HepG2 (cell line): ENCODE data around the gene GGA2. TPM values are rescaled to one million over a fixed set of nuclear protein-coding genes. Genes with fewer than 3 reads are reported as not detected.

ENCODE experiments used
- EZH2 ChIP-seq: conservative IDR thresholded peaks from 2 replicates; pipeline ENCODE4 v1.6.1; 2012; ENCODE audit warnings: mild to moderate bottlenecking, low read depth, low read length, moderate library complexity
- GLI4 ChIP-seq: sonication (generic); formaldehyde crosslinking; IDR thresholded peaks from 2 replicates; pipeline ENCODE4 v1.5.1; 2020; ENCODE audit warnings: missing genetic modification reagents, mild to moderate bottlenecking, moderate library complexity, borderline replicate concordance
- KAT7 ChIP-seq: IDR thresholded peaks from 2 replicates; pipeline ENCODE4 v1.6.1; 2018; ENCODE audit warnings: borderline replicate concordance, missing compliant biosample characterization
- NCOA1 ChIP-seq: sonication (generic); formaldehyde crosslinking; IDR thresholded peaks from 2 replicates; pipeline ENCODE4 v1.9.0; 2021; ENCODE audit warnings: missing genetic modification reagents
- ONECUT2 ChIP-seq: sonication (generic); formaldehyde crosslinking; IDR thresholded peaks from 2 replicates; pipeline ENCODE4 v1.4.0; 2020; ENCODE audit warnings: missing genetic modification reagents
- PAX8 ChIP-seq: sonication (generic); formaldehyde crosslinking; IDR thresholded peaks from 2 replicates; pipeline ENCODE4 v1.8.0; 2022; ENCODE audit warnings: mild to moderate bottlenecking, missing genetic modification reagents, borderline replicate concordance
- PTBP1 ChIP-seq: fragments of 200-400 bp; formaldehyde crosslinking; IDR thresholded peaks from 2 replicates; pipeline ENCODE4 v1.6.1; 2018; ENCODE audit warnings: low read length, low read depth; ENCODE audit not compliant: poor library complexity, severe bottlenecking
- SETDB1 ChIP-seq: sonication (generic); formaldehyde crosslinking; IDR thresholded peaks from 2 replicates; pipeline ENCODE4 v1.5.1; 2020; ENCODE audit warnings: missing genetic modification reagents, mild to moderate bottlenecking, borderline replicate concordance
- SMARCE1 ChIP-seq: fragments of 450-650 bp; IDR thresholded peaks from 2 replicates; pipeline ENCODE4 v1.6.1; 2017; ENCODE audit warnings: borderline replicate concordance
- SRY ChIP-seq: sonication (generic); formaldehyde crosslinking; IDR thresholded peaks from 2 replicates; pipeline ENCODE4 v1.8.0; 2022; ENCODE audit warnings: mild to moderate bottlenecking, missing genetic modification reagents
- TAF1 ChIP-seq: sonication (generic); formaldehyde crosslinking; IDR thresholded peaks from 2 replicates; pipeline ENCODE4 v1.4.0; 2020; ENCODE audit warnings: missing genetic modification reagents
- ZNF431 ChIP-seq: sonication (generic); formaldehyde crosslinking; IDR thresholded peaks from 2 replicates; pipeline ENCODE4 v1.9.0; 2022; ENCODE audit warnings: missing genetic modification reagents, low read depth, mild to moderate bottlenecking, borderline replicate concordance
- ZNF672 ChIP-seq: sonication (generic); formaldehyde crosslinking; IDR thresholded peaks from 2 replicates; pipeline ENCODE4 v1.8.1; 2022; ENCODE audit warnings: missing genetic modification reagents
- ZNF713 ChIP-seq: sonication (generic); formaldehyde crosslinking; IDR thresholded peaks from 2 replicates; pipeline ENCODE4 v1.4.0; 2020; ENCODE audit warnings: mild to moderate bottlenecking, missing genetic modification reagents
- ZNF761 ChIP-seq: sonication (generic); formaldehyde crosslinking; conservative IDR thresholded peaks from 2 replicates; pipeline ENCODE4 v1.4.0; 2020; ENCODE audit warnings: mild to moderate bottlenecking, missing genetic modification reagents
- ZNF768 ChIP-seq: sonication (generic); formaldehyde crosslinking; IDR thresholded peaks from 2 replicates; pipeline ENCODE4 v1.4.0; 2020; ENCODE audit warnings: missing genetic modification reagents
- ZSCAN21 ChIP-seq: sonication (generic); formaldehyde crosslinking; IDR thresholded peaks from 2 replicates; pipeline ENCODE4 v1.8.0; 2022; ENCODE audit warnings: mild to moderate bottlenecking, missing genetic modification reagents, moderate library complexity, borderline replicate concordance
- ZSCAN29 ChIP-seq: sonication (generic); formaldehyde crosslinking; conservative IDR thresholded peaks from 2 replicates; pipeline ENCODE4 v1.4.0; 2020; ENCODE audit warnings: mild to moderate bottlenecking, missing genetic modification reagents
- polyA plus RNA-seq, 8 experiments: library from polyadenylated mRNA; depleted of rRNA in 3 of 8; stranded (reverse) in 7 of 8; unstranded in 1 of 8; fragments of >200 nt; fragmentation: Illumina TruSeq in 4 of 8; extraction: Trizol in 4 of 8; gene quantifications; 2 replicates each; pipeline versions ENCODE4 v1.2.1 to v1.2.3, GENCODE V29; 2011 to 2016; ENCODE audit warnings: low read depth in 4 of 8, missing spikeins in 1 of 8, mixed read lengths in 1 of 8; ENCODE audit not compliant: insufficient read depth in 1 of 8
- total RNA-seq, 5 experiments: library from RNA; depleted of rRNA; stranded (reverse); fragments of >200 nt; fragmentation: Illumina TruSeq; extraction: Trizol; gene quantifications; 2 replicates each; pipeline ENCODE4 v1.2.3, GENCODE V29; 2016; ENCODE audit warnings: low read depth in 1 of 5
- TF ChIP-seq, protein P1 (sequence below): sonication (generic); formaldehyde crosslinking; IDR thresholded peaks from 2 replicates; pipeline ENCODE4 v1.4.0; 2020; ENCODE audit warnings: missing genetic modification reagents
- TF ChIP-seq, protein P2 (sequence below): sonication (generic); formaldehyde crosslinking; IDR thresholded peaks from 2 replicates; pipeline ENCODE4 v1.4.0; 2020; ENCODE audit warnings: missing genetic modification reagents, borderline replicate concordance
- TF ChIP-seq, protein P3 (sequence below): sonication (generic); formaldehyde crosslinking; IDR thresholded peaks from 2 replicates; pipeline ENCODE4 v1.8.0; 2022; ENCODE audit warnings: missing genetic modification reagents, low read depth, mild to moderate bottlenecking, borderline replicate concordance
- TF ChIP-seq, protein P4 (sequence below): sonication (generic); formaldehyde crosslinking; IDR thresholded peaks from 2 replicates; pipeline ENCODE4 v1.4.0; 2020; ENCODE audit warnings: low read depth, mild to moderate bottlenecking, missing genetic modification reagents
- TF ChIP-seq, protein P5 (sequence below): IDR thresholded peaks from 2 replicates; pipeline ENCODE4 v1.6.1; 2018; ENCODE audit warnings: missing genetic modification reagents, mild to moderate bottlenecking, missing compliant biosample characterization
- TF ChIP-seq, protein P6 (sequence below): sonication (generic); formaldehyde crosslinking; IDR thresholded peaks from 2 replicates; pipeline ENCODE4 v1.4.0; 2020; ENCODE audit warnings: missing genetic modification reagents

GGA2 gene
- total and polyA plus RNA-seq, 2 of the 13 experiments (the other 11 are each of a cell fraction or from before 2014, with no cell fraction given): 51.5 to 69.8 TPM

DNA sequence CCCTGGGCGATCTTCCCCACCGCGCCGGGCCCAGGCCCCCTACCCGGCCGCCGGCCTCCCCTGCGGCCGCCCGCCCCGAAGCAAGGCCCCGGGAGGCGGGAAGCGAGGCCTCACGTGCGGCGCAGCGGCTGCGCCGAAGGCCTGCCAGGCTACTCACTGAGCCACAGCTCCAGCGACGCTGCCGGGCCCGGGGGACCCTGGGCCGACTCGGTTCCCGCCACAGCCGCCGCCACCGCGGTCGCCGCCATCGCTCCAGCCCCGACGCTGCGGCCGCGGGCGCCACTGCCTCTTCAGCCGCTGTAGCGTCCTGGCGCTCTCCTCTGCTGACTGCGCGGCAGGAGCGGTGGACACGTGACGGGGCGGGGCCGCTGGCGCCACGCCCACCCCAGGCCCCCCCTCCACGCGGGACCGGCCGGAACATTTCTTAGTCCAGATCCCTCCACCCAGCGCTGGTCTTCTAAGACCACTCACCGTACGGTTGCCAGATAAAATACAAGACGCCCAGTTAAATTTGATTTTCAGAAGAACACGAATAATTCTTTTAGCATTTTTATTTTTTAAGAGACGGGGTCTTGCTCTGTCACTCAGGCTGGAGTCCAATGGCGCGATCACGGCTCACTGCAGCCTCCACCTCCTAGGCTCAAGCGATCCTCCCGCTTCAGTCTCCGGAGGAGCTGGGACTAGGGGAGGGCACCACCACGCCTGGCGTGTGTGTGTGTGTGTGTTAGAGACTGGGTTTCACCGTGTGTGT, at the start of gene GGA2 (continued):
- peak; percentile 97 for TF ChIP-seq ZNF431 (CRISPR knock-in tag)
- no peak for TF ChIP-seq EZH2
- TF ChIP-seq, protein P1, sequence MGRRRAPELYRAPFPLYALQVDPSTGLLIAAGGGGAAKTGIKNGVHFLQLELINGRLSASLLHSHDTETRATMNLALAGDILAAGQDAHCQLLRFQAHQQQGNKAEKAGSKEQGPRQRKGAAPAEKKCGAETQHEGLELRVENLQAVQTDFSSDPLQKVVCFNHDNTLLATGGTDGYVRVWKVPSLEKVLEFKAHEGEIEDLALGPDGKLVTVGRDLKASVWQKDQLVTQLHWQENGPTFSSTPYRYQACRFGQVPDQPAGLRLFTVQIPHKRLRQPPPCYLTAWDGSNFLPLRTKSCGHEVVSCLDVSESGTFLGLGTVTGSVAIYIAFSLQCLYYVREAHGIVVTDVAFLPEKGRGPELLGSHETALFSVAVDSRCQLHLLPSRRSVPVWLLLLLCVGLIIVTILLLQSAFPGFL (CRISPR knock-in tag): peak; percentile 95; the same call in 1 of the 2 replicates
- TF ChIP-seq SETDB1 (CRISPR knock-in tag): no peak
- TF ChIP-seq SRY (CRISPR knock-in tag): peak; percentile 93; the same call in 1 of the 2 replicates
- peak; percentile 44; the same call in 1 of the 2 replicates for TF ChIP-seq ONECUT2 (CRISPR knock-in tag)
- TF ChIP-seq NCOA1 (CRISPR knock-in tag): no peak
- TF ChIP-seq ZNF713: peak; percentile 93; the same call in 1 of the 2 replicates
- TF ChIP-seq ZSCAN21 (CRISPR knock-in tag): peak; percentile 91
- peak; percentile 98 for TF ChIP-seq ZNF761 (CRISPR knock-in tag)
- TF ChIP-seq KAT7 (CRISPR knock-in tag): peak; percentile 97
- TF ChIP-seq ZSCAN29 (CRISPR knock-in tag): peak; percentile 64; the same call in 1 of the 2 replicates
- peak; percentile 94 for TF ChIP-seq TAF1
- TF ChIP-seq, protein P2, sequence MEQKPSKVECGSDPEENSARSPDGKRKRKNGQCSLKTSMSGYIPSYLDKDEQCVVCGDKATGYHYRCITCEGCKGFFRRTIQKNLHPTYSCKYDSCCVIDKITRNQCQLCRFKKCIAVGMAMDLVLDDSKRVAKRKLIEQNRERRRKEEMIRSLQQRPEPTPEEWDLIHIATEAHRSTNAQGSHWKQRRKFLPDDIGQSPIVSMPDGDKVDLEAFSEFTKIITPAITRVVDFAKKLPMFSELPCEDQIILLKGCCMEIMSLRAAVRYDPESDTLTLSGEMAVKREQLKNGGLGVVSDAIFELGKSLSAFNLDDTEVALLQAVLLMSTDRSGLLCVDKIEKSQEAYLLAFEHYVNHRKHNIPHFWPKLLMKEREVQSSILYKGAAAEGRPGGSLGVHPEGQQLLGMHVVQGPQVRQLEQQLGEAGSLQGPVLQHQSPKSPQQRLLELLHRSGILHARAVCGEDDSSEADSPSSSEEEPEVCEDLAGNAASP (CRISPR knock-in tag): peak; percentile 72; the same call in 1 of the 2 replicates
- TF ChIP-seq SMARCE1: no peak
- no peak for TF ChIP-seq ZNF672
- peak; percentile 73 for TF ChIP-seq GLI4 (CRISPR knock-in tag)
- TF ChIP-seq, protein P3, sequence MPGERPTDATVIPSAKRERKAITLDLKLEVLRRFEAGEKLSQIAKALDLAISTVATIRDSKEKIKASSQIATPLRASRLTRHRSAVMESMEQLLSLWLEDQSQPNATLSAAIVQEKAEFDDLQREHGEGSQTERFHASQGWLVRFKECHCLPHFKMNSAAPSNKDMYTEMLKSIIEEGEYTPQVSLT (CRISPR knock-in tag): no peak
- peak; percentile 84 for TF ChIP-seq ZNF768 (CRISPR knock-in tag)
- TF ChIP-seq PAX8 (CRISPR knock-in tag): peak; percentile 88; the same call in 1 of the 2 replicates
- TF ChIP-seq, protein P4, sequence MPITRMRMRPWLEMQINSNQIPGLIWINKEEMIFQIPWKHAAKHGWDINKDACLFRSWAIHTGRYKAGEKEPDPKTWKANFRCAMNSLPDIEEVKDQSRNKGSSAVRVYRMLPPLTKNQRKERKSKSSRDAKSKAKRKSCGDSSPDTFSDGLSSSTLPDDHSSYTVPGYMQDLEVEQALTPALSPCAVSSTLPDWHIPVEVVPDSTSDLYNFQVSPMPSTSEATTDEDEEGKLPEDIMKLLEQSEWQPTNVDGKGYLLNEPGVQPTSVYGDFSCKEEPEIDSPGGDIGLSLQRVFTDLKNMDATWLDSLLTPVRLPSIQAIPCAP (CRISPR knock-in tag): peak; percentile 85; the same call in 1 of the 2 replicates
- TF ChIP-seq, protein P5, sequence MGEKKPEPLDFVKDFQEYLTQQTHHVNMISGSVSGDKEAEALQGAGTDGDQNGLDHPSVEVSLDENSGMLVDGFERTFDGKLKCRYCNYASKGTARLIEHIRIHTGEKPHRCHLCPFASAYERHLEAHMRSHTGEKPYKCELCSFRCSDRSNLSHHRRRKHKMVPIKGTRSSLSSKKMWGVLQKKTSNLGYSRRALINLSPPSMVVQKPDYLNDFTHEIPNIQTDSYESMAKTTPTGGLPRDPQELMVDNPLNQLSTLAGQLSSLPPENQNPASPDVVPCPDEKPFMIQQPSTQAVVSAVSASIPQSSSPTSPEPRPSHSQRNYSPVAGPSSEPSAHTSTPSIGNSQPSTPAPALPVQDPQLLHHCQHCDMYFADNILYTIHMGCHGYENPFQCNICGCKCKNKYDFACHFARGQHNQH (CRISPR knock-in tag): peak; percentile 83
- no peak for TF ChIP-seq PTBP1
- TF ChIP-seq, protein P6, sequence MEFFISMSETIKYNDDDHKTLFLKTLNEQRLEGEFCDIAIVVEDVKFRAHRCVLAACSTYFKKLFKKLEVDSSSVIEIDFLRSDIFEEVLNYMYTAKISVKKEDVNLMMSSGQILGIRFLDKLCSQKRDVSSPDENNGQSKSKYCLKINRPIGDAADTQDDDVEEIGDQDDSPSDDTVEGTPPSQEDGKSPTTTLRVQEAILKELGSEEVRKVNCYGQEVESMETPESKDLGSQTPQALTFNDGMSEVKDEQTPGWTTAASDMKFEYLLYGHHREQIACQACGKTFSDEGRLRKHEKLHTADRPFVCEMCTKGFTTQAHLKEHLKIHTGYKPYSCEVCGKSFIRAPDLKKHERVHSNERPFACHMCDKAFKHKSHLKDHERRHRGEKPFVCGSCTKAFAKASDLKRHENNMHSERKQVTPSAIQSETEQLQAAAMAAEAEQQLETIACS: peak; percentile 55
